ENCODE results near the gene TRIM33.
"Not testable (repeated sequence)": the region's sequence is repeated elsewhere in the genome, so short reads cannot be mapped to it uniquely, and the experiment has no call there.

Gene TRIM33

DNA sequence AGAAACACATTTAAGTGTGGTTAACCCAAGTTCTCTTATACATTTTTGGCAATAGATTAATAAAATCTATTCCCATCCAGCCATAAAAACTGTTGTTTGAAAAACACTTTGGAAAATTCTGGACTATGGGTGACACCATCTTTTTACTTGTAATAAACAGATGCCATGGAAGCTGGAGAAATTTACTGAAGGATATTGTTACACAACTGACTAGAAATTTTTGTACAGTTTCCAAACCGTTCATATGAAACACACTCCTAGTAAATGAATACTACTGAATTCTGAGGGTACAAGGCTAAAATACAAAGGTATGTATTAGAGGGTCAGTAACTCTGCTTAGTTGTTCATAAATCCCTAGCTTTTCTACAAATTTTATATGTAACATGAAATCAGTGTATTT is 48.7 kb downstream of the TRIM33 start:
- no peak for DNase-seq

- no peak for DNase-seq
These were observed 52.7 kb downstream of the TRIM33 start for GRCh38 chr1:114458237-114458777.

DNA sequence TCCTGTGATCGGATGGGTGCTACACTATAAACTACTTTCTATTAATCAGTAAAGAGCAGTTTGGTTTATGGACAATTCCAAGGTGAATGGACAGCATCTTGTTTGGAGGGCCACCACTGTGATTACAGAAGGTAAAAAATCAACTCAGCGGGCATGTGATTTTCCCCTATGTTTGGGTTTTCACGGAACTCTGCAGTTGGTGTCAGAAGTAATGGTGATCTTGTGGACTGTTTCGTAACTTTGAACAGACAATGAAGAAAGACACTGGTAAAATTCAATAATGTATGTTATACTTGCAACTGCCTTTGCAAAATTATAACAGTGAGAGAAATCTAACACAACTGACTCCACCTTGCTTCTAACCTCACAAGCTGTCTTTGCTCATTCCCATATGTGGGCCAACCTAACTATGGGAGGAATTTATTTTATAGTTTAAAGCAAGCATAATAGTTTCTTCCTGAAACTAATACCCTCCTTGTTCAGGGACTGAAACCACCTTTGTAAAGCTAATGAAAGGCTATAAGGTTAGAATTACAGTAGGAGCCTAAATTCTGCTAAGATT is 53.2 kb downstream of the TRIM33 start:
- DNase-seq, result no peak

DNA sequence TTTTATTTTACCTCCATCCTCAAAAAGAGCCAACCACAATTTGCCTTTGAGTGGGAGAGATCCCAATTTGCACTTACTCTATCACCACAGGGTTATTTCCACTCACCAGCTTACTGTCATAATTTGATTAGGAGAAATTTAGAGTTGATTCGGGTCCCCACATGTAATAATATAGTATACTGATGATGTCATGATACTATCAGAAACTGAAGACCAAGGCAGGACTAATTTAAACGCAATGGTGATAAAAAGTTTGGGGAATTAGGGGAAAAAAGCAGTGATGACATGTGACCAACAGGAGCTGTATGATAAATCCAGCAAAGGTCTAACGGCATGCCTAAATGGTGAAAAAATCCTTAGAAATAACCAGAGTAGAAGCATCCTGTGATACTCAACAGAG is 54.4 kb downstream of the TRIM33 start:
- DNase-seq, result no peak

DNA sequence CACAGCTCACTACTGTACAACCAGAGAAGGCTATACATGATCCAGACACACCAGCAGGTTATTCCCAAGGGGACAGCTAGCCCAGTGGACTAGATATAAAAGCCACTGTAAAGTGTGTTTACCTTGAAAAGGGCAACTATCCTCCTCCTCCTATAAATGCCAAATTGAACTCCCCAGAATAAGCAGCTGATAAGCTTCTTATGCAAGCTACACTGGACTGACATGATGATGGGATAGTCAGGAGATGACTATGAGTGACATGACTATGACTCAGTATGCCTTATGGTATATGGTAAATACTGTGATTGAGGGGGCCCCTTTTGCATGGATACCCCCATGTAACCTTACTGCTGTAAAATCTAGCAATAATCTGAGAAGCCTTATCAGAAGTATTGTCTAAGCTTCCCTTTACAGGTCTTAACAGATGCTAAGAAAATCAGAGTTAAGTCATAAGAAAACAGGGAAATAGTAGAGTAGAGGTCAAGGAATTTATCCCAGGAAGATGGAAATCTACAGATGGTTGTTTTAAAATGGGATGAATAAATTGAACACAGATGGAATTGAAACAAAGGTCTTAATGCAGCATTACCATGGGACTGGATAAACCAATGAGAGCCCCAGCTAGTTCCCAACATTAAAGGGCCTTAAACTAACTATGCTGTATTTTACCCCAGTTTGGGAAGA is 55.8 kb downstream of the TRIM33 start:
- DNase-seq, result no peak

- no peak for DNase-seq
These were observed 56.5 kb downstream of the TRIM33 start for GRCh38 chr1:114454539-114454938.

GRCh38 chr1:114453361-114453784 is 57.6 kb downstream of the TRIM33 start:
- no peak for DNase-seq

DNA sequence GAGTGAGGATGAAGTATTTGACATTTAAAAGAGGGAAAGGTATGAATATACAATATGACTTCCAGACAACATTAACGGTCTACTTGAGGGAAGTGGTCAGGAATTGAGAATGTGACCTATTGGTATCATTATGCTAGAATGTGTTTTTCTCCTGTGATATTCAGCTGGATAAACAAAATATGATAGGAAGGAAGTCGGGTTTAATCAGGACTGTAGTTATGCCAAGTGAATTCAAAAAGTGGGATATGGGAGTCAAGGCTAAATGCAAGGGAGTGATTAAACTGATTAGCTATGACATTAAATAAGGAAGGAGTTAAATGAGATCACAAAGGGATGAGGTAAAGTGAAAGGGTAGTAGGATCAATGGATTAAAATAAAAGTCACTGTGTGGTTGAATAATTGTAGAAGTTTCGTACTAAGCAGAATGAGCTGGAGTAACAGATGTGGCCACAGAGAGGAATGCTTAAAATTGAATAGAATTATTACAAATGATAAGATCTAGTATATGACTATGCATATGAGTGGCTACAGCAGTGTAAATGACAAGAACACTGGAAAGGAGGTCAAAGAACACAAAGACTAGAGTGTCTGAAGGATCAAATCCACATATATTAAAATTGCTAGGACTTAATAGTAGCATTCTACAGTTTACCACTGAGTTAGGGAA is 62.5 kb downstream of the TRIM33 start:
- no peak for DNase-seq

DNA sequence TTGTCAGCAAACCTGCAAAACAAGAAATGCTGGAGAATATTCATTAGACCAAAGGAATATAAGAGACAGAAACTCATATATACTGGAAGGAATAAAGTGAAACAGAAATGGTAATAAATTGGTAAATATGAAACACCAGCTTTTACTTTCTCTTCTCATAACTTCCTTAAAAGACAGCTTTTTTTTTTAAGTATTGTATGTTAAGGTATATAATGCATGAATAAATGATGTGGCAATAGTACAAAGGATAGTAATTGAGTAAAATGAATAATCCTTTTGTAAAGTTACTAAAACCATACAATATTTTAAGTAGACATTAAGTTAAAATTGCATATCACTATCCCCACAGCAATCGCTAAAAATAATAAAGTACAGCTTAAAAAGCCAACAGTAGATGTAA is 64.8 kb downstream of the TRIM33 start:
- DNase-seq, result no peak

GRCh38 chr1:114443226-114443625 is 67.8 kb downstream of the TRIM33 start:
- DNase-seq, result not testable (repeated sequence)

DNA sequence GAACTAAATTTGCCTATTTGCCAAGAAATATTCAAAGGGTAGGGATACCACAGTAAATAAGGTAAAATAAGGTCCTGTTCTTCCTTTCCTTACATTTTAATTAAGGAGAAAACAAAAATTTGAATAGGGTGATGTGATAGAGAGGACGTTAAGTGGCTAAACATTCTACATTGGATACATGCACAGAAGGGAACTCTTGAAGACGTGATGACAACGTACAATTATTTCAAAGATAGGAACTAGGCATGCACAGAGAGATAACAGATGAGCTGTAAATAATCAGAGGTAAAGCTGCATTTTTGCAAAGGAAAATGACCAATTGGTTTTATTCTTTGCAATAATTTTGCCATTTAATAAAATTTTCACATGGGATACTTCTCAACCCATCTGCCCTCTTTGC is 69.7 kb downstream of the TRIM33 start:
- no peak for DNase-seq

GRCh38 chr1:114439369-114439768 is 71.6 kb downstream of the TRIM33 start:
- DNase-seq, result no peak

DNA sequence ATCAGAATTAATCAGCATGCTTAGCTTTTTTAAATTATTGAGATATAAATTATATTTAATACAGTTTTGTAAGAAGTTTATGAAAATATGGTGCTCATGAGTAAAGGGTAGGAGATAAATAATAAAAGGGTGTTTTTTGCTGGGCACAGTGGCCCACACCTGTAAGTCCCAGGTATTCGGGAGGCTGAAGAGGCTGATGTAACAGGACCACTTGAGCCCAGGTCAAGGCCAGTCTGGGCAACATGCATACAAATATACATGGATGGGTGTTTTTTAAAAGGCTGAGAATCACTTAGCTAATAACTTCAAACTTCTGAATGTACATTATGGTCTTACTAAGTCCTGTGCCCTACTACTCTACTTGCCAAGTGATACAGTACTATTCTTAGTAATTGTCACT is 73.2 kb downstream of the TRIM33 start:
- no peak for DNase-seq

DNA sequence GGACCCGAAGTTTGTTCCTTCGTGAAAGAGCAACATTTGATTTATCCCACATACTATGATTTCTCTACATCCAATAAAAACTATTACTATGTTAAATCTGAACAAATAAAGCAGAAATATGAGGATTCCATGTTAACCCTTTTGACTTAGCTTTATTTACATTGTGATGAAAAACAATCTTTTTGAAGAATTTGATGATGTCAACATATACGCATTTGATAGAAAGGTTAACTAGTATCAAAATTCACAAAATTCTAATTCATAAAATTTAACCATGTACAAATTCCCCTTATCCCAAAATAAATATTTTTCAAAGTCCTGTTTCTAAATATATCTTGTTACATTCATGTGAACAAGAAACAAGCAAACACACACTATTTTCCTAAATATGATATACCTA is 74.2 kb downstream of the TRIM33 start:
- DNase-seq, result no peak

GRCh38 chr1:114435088-114435715 is 75.8 kb downstream of the TRIM33 start:
- DNase-seq, result no peak

GRCh38 chr1:114431026-114431425 is 80.0 kb downstream of the TRIM33 start:
- DNase-seq, result no peak

- no peak for DNase-seq
These were observed 82.8 kb downstream of the TRIM33 start for GRCh38 chr1:114428083-114428754.

DNA sequence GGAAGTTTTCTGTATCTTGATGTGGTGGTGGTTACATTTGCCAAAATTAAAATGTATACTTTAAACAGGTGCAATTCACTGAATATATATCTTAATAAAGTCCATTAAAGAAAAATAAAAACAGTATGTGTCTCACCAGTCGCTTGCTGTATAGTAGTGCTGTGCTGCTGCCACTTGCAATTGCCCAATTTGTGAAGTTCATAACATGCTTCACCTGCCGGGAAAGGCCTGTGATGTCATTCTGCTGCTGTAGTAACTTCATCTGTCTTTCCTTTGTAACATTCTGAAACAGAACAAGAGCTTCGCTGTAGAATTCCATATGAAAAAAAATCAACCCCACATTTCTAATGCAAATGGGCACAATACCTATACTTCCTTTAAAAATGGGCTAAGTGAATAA is 83.4 kb downstream of the TRIM33 start:
- DNase-seq, result no peak

DNA sequence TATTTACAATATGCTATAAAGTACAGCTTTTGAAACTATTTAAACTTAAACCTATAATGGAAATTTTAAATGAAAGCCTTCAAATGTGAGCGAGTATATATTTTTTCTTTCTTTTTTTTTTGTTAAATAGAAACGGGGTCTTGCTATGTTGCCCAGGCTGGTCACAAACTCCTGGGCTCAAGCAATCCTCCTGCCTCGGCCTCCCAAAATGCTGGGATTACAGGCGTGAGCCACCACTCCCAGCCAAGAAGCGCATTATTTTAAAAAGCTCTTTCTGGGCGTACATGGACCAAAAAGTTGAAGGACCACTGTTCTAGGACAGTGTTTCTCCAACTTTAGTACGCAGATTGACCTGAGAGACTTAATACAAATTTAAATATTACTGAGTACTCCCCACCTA is 87.5 kb downstream of the TRIM33 start:
- no peak for DNase-seq

DNA sequence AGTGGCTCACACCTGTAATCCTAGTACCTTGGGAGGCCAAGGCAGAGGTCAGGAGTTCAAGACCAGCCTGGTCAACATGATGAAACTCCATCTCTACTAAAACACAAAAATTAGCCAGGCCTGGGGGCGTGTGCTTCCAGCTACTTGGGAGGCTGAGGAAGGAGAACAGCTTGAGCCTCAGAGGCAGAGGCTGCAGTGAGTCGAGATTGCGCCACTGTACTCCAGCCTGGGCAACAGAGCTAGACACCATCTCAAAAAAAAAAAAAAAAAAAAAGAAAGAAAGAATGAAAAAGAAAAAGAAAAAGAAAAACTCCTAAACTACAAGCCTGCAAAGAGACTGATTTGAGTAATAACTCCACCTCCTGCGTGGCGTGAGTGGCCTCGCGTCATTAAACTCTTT is 92.1 kb downstream of the TRIM33 start:
- not testable (repeated sequence) for DNase-seq

GRCh38 chr1:114397601-114398000 is 113.4 kb downstream of the TRIM33 start:
- no peak for DNase-seq

DNA sequence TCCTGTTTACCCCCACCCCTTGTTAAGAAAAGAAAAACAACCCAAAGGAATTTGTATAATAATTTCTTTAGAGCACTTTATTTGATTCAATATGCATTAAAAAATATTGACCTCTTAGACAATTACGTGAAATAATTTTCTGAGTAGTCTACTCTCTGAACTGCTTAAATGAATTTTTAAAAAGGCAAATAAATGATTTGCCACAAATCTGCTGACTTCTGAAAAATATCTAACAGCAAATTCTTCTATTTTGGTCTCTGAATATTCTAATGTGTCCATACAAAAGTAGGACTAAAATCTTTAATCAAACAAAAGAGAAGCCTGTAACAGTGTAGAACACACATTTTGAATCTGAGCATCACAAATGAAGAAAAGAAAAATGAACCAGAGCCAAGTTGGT is 115.1 kb downstream of the TRIM33 start:
- no peak for DNase-seq

GRCh38 chr1:114390960-114391359 is 120.0 kb downstream of the TRIM33 start:
- no peak for DNase-seq

Measured in activated CD8-positive, alpha-beta memory T cell treated with anti-CD3 and anti-CD28 coated beads, Interleukin-2, amount 50 U/mL, for 48 hours (primary cell).